HG02938 (cell line): ENCODE measurements around the gene SFXN5.
"Not testable (repeated sequence)": the region's sequence is repeated elsewhere in the genome, so short reads cannot be mapped to it uniquely, and the experiment has no call there.

Experiments used
- ATAC-seq: cut with Tn5 transposase; IDR thresholded peaks from one replicate; pipeline ENCODE4 v1.9.1; 2021; ENCODE audit warnings: mild to moderate bottlenecking, moderate library complexity; ENCODE audit not compliant: unreplicated experiment

Gene SFXN5

GRCh38 chr2:73080321-73081131 lies 9.0 kb upstream of the SFXN5 start:
- no peak for ATAC-seq

- no peak for ATAC-seq
Measured at GRCh38 chr2:73079636-73080035, 8.1 kb upstream of the SFXN5 start.

- ATAC-seq, result no peak
Measured at GRCh38 chr2:73078457-73079411, 7.2 kb upstream of the SFXN5 start.

GRCh38 chr2:73077424-73077795 lies 5.9 kb upstream of the SFXN5 start:
- ATAC-seq, result no peak

- ATAC-seq, result no peak
Measured at GRCh38 chr2:73076701-73077423, 5.3 kb upstream of the SFXN5 start.

- no peak for ATAC-seq
Measured at GRCh38 chr2:73075477-73076373, 4.2 kb upstream of the SFXN5 start.

- ATAC-seq, result no peak
Measured at GRCh38 chr2:73074110-73075069, 2.9 kb upstream of the SFXN5 start.

GRCh38 chr2:73072416-73072815 lies 904 bp upstream of the SFXN5 start:
- ATAC-seq, result no peak

- ATAC-seq, result peak; percentile 2
Measured at GRCh38 chr2:73072129-73072395, 550 bp upstream of the SFXN5 start.

- ATAC-seq, result peak; percentile 9
Measured at GRCh38 chr2:73070643-73071359, 711 bp downstream of the SFXN5 start.

GRCh38 chr2:73069855-73070642 lies 1.5 kb downstream of the SFXN5 start:
- ATAC-seq, result no peak

GRCh38 chr2:73069041-73069854 lies 2.3 kb downstream of the SFXN5 start:
- ATAC-seq, result no peak

- ATAC-seq, result no peak
Measured at GRCh38 chr2:73068147-73068546, 3.4 kb downstream of the SFXN5 start.

- no peak for ATAC-seq
Measured at GRCh38 chr2:73067043-73067442, 4.5 kb downstream of the SFXN5 start.

GRCh38 chr2:73065070-73065469 lies 6.4 kb downstream of the SFXN5 start:
- not testable (repeated sequence) for ATAC-seq

- ATAC-seq, result no peak
Measured at GRCh38 chr2:73063909-73064875, 7.3 kb downstream of the SFXN5 start.
